Measurements from ENCODE around the gene LIMS2.

LIMS2 gene

DNA sequence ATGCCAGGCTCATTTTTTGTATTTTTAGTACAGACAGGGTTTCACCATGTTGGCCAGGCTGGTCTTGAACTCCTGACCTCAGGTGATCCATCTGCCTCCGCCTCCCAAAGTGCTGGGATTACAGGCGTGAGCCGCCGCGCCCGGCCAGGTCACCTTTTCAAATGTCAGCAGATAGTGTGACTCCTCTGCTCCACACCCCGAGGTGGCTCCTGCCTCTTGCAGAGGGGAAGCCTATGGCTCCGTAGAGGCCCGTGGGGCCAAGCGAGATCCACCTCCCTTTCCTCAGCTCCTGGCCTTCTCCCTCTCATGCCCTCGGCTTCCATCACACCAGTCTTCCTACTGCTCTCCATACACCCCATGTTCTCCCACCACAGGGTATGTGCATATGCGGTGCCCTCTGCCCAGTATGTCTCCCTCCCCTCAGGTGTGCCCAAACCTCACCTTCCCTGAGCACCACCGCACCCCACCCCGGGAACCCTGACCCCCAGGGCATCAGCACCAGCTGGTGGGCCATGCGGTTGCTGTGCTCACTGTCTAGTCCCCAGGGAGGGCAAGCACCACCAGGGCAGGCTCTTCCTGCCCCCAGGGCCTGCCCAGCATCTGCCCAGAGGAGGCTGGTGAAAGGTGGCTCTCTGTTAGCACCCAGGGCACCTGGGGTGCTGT is 18.6 kb downstream of the LIMS2 start:
- no peak for FAIRE-seq

DNA sequence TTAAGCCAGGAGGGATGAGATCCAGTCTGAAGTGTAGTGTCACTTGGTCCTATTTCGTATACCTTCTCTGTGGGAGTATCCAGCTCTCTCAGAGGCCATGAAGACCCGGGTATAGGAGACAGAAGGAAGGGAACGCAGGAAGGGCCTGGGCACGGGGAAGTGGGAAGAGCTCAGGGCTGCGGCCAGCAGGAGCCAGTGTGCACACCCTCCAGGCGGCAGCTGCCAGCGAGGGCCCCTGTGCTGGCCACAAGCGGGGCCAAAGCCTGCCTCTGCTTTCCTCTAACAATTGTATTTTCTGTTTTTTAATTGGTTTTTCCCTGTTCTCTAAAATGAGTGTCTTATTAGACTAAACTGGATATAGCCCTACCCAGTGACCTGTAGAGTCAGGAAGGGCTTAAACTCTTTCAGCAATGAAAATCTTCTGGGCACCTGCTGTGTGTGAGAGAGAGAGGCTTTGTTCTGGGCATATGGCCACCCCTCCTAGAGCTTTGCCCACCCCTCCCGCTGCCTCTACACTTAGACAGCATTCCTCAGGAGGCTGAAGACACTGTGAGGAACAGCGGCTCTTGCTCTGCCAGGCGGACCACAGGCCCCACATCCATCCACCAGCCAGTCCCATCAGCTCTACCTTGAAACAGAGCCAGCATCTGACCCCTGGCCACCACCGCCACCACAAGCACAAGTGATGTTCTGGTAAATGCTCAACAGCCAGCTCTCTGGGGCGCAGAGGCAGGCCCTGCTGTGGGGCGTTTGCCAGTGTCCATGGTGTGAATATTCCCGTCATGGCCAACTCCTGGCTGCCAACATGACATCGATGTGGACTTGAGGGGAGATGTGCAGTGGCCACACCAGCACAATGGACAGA is 19.9 kb downstream of the LIMS2 start:
- no peak for FAIRE-seq

DNA sequence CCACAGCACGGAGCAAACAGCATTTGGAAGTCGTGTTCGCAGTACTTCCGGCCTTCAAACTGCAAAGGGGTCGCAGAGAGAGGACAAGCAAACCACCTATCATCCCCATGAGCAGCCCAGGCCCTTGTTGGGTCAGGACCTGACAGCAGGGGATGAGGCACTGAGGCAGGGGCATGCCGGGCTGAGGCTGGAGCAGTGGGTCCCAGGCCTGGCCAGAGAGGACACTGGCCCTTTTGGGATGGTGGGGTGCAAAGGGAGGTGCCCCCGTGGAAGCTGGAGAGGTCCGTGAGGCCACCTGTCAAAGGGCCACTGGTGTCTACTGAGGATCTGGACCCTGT is 20.5 kb downstream of the LIMS2 start:
- FAIRE-seq, result no peak

DNA sequence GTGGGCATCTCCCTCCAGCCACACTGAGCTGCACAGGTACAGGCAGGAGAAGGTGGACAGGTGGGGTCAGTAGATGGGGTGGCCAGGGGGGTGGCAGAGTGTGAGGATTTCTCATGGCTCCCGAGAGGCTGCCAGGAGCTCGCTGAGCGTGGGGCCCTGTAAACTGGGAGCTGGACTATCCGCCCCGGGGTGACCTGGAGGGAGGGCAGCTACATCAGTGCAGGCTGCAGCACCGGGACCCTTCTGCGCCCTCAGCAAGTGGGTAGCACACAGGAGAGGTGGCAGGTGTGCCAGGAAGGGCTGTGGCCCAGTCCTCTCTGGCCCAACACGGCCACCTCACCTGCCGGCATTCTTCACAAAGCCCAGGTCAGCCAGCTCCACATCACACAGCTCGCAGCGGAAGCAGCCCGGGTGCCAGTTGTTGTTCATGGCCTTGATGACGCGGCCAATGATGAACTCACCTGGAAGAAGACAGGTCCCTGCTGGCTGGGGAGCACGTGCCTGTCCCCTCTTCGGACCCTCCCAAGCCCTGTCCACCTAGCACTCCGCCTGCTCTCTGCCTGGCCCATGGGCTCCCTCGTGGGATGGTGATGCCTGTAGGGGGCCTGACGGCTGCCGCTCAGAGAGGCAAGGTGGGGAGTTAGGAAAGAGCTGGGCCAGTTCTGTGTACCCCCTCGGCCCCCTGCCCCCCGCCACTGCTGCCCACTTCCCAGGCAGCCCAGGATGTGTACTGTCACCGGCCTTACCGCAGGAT is 21.1 kb downstream of the LIMS2 start:
- FAIRE-seq, result no peak

DNA sequence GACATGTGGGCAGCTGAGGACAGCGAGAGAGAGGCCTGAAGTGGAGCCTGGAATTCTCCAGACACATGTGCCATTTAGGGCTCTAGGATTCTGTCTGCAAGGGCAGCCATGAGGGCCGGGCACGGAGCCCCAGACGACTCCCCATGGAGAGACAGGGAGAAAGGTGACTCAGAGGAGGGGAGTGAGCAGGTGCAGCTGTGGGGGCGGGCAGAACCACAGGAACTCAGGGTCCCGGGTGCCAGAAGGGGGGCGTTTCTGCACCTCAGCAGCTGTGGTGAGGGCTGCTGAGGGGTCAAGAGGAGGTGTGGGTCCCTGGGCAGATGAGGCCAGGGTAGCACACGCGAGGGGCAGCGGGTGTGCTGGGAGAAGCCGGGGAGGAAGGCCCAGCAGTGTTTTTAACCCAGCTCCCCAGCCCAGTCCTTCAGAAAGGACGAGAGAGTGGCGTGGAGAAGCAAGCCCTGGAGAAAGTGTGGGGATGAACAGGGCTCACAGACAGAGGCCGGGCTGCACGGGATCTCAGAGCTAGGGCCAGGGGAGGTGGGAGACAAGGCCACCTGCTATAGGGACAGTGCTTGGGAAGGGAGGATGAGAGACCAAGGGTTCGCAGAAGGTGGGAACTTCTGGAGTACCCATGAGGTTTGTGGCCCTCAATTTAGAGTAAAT is 21.8 kb downstream of the LIMS2 start:
- no peak for FAIRE-seq

DNA sequence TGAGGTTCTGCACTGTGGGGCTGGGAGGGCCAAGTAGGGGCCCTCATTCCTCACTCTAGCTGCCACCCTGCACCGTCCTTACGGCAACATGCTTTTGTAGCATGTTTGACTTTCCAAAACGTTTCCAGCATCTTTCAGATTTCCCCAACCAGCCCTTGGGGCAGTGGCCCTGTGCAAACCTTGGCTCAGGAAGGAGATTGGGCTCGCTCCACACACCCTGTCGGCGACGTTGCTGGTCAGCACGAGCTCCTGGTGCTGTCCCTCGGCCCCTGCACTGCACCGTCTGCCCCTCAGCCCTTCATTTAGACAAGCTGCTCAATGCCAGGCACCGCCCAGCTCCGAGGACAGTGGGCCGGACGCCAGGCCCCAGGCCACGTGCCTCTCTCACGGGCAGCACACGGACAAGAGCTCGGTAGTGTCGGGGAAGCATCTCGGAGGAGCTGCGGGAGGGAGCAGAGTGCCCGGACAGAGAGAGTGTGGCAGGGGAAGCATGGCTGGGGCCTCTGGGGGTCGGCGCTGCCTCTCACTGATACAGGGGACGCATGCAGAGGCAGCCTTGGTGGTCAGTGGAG is 22.5 kb downstream of the LIMS2 start:
- no peak for FAIRE-seq

DNA sequence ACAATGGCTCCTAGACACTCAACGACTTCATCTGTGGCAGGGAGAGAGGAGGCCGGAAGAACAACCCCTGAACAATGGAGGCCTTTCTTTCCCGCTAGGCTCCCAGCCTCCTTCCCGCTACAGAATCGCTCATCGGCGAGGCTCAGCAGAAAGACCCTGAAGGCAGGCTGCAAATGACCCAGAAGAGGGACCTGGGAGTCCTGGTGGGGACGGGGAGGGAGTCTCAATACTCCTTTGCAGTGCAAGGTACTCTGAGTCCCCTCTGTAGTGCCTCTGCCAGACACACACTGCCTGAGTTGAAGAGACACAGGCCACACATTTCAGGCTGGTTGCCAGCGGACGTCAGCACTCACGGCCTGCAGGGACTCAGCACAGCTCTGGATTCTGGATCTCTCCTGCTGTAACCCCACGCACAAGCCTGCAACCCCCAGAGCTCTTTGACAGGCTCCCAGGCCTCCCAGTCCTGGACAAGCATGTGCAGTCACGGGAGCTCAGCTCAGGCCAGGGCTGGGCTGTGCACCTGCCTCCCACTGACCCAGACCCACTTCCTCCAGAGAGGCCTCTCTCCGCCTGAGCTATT is 23.3 kb downstream of the LIMS2 start:
- FAIRE-seq, result no peak

DNA sequence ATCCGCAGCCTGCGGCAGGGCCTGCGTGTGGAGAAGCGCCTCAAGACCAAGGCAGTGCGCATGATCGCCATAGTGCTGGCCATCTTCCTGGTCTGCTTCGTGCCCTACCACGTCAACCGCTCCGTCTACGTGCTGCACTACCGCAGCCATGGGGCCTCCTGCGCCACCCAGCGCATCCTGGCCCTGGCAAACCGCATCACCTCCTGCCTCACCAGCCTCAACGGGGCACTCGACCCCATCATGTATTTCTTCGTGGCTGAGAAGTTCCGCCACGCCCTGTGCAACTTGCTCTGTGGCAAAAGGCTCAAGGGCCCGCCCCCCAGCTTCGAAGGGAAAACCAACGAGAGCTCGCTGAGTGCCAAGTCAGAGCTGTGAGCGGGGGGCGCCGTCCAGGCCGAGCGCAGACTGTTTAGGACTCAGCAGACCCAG is 23.9 kb downstream of the LIMS2 start:
- no peak for FAIRE-seq

DNA sequence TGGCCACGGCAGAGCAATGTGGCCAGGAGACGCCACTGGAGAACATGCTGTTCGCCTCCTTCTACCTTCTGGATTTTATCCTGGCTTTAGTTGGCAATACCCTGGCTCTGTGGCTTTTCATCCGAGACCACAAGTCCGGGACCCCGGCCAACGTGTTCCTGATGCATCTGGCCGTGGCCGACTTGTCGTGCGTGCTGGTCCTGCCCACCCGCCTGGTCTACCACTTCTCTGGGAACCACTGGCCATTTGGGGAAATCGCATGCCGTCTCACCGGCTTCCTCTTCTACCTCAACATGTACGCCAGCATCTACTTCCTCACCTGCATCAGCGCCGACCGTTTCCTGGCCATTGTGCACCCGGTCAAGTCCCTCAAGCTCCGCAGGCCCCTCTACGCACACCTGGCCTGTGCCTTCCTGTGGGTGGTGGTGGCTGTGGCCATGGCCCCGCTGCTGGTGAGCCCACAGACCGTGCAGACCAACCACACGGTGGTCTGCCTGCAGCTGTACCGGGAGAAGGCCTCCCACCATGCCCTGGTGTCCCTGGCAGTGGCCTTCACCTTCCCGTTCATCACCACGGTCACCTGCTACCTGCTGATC is 24.4 kb downstream of the LIMS2 start:
- no peak for FAIRE-seq

DNA sequence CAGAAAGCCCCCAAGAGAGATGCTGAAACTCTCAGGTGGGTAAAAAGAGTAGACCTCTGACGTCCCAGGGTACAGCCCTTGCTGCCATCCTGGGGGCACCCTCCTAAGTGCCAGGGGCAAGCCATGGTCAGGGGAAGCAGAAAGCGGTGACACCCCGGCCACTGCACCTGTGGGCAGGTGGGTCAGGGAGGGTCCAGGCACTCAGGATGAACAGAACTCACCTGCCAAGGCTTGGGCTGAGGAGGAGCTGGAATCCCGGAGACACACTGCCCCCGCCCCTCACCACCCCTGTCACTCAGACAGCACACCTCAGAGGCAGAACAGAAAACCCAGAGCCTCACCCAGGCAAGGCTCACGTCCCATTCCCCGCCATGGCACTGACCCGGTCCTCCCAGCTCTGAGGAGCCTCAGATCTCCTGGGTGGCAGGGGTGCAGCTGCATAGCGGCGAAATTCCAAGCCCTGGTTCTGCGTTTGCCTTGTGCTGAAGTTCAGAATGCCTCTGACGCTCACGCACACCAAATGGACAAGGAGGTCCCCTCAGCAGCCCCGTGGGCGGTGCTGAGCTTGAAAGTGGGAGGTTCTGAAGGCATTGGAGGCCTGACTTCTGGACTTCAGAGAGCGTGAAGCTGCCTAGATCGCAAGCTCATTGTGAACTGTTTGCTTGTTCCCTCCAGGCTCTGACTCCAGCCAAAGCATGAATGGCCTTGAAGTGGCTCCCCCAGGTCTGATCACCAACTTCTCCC is 25.1 kb downstream of the LIMS2 start:
- FAIRE-seq, result no peak

DNA sequence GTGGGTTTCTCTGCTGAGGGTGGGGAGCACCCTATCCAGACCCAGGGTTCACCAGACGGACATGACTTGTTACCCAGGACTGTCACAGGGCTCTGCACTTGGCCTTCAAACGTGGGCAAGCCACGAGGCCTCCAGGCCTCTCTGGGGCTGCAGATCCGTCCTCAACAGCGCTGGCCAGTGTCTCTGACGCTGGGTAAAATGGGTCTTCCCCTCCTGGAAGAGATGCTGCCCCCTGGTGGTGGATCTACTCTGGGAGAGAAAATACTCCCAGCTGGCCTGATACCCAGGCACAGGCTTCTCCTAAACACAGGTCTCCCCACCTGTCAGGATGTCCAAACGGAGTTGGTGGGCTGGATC is 25.7 kb downstream of the LIMS2 start:
- FAIRE-seq, result peak; percentile 42

DNA sequence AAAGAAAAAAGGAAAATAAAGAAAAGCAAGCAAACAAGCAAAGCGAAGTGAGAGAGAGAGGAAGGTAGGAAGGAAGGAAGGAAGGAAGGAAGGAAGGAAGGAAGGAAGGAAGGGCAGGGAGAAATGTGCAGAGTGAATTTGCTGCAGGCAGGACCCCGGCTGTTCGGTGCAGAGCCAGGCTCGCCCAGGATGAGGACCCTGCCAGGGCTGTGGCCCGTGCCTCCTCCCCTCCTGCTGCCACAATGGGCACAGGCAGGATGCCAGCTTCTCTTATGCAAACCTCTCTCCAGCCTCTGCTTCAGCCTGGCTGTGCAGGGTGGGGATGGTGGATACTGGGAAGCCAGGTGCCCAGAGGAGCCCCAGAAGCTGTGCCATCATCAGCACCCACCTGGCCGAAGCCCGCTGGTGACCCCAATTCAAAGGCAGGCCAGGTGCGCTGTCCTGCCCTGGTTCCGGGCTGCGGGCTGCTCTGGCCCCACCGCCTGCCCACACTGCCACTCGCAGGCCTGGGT is 26.2 kb downstream of the LIMS2 start:
- FAIRE-seq, result no peak

DNA sequence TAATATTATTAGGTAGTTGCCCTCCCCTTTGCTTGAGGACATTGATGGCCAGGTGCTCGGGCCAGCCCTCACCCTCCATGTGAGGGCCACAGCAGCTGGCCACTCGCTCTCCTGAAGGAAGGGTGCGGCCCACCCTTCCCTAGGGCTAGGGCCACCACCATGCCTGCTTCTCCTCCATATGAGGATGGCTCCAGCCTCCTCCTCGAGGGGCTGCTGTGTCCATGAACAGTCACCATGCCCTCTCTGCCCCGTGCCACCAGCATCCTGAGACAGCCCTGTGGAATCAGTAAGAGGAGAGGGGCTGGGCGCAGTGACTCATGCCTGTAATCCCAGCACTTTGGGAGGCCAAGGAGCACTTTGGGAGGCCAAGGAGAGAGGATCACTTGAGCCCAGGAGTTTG is 27.0 kb downstream of the LIMS2 start:
- FAIRE-seq, result no peak

DNA sequence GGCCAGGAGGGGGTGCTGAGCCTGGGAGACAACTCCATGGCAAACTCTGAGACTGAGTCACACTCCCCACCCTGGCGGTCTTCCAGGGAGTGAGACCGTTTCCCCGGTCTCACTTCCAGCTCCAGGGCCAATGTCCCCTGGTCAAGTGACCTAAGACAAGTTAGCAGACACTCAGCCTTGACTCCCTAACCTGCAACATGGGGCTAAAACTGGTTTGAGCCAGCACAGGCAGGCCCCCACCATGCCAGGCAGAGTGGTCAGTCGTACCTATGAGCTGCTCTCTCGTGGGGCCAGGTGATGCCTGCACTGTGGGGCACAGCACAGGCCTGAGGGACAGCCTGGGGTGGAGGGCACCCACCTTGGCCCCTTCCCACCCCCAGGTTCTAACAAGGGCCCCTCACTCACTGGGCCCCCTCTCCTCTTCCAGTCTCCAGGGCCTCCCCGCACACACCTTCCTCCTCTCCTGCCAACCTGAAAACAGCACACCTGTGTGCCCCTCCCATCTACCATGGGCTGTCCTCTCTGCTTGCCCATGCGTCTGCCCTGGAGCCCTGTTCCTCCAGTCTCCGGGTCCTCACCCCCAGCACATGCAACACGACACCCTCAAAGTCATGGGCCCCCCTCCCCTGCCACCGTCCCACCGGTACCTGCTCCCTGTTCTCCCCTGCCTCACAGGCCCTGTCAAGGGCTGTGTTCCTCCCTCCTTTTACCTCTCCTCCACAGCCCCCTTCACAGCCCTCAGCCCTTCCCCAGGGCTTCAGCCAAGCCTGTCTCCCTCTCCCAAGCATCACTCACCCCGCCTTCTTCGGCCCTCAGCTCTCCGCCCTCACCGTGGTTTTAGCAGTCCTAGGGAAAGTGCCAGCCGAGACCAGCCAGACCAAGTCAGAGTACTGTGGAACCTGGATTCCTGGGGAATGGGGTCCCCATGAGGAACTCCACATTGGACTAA is 27.8 kb downstream of the LIMS2 start:
- FAIRE-seq, result no peak

DNA sequence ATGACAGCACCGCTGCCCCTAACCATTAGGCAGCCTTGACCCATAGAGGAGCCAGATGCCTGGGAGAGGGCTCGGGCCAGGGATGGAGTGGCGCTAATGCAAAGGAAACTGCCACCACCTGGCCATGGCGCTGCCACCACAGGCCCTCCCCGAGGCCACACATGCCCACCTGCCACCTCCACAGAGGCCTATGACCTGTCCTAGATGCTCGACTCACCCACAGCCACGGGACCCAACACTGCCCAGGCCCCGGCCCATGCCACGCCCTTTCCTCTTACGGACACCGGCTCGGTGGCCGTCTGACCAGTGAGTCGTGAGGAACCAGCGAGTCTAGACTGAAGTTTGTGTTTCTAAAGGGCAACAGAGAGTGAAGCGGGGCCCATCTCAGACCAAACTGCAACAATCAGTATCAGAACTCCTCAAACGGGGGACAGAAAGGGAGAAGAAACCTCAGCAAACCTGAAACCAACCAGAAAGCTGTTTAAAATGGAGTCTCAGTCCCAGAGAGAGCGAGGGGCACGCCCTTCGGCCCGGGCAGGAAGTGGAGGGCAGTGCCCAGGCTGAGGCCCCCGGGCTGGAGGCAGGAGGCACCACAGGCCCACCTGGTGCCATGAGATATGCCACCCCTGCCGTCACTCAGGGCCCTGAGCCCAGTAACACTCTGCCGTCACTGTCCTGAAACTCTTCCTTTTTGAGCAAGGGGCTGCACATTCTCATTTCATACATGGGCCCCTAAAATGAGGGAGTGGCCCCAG is 28.7 kb downstream of the LIMS2 start:
- no peak for FAIRE-seq

DNA sequence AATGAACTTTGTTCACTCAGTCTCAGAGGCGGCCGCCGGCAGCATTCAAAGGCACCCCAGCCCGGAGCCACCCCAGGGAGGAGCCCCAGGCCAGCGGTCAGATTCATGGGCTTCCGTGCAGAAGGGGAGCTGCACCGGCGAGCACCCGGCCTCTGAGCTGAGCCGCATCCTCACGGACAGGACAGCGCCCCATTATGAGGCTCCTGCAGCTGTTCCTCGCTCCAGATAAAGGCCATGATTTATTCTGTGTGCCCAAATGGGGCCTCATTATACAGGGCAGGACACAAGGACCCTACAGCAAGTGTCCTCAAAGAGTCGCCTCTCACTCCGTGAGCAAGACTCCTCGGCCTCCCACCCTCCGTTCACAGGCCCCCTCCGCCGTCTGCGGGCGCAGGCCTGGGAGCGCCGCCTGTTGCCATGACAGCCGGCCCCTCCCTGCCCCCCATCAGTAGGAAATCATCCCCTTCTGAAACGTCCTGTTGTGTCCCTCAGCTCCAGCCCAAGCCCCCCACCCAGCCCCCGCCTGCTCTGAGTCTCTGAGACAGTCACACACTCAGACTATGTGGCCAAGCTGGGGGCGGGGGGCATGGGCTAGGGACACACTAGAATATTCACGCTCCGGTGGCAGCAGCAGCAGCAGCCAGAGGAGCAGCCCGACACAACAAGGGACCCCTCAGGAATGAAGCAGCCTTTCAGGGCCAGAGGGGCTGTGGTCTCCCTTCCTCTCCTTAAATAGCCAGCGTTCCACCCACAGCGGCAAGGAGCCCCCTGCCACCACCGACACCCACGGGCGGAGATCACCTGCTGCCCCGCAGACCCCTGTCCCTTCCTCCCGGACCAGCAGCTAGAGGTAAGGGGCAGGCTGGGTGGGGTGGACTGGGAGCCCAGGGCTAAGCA is 29.7 kb downstream of the LIMS2 start, which contains the start of gene GPR17:
GPR17 (plus strand) TSS at position 759 of the 897 bp plus-strand sequence. CDS start 4,583 bp downstream, outside the sequence.
- FAIRE-seq, result no peak

DNA sequence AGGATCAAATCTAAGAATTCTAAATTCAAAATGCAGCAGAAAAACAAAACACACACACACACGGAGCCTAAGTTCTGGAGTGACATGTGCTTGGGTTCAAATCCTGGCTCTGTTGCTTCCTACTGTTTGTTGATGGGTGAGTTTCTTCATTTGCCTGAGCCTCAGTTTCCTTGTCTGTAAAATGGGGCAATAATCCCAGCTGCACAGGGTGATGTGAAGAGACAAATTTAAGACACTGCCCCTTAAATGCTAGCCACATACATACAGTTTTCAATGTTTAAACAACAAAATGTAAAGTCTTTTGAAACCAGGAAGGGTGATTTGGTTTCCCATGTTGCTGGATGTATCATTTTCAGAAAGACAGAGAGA is 30.3 kb downstream of the LIMS2 start:
- FAIRE-seq, result no peak
